RWPE1 (cell line): Measurements from ENCODE around the gene VPS13D.

Source experiments
- CTCF ChIA-PET: fragments of 350-600 bp; sonication (Branson Sonifier 250); formaldehyde crosslinking; extraction: SDS; loops from one replicate; lab custom pipeline; 2021; lab: Yijun Ruan, JAX
- POLR2A ChIA-PET: fragments of 400-600 bp; formaldehyde crosslinking; extraction: SDS; loops from one replicate; lab custom pipeline; 2020; ENCODE audit warnings: antibody characterized with exemption; ENCODE audit not compliant: low non-redundant PET; lab: Yijun Ruan, JAX
- DNase-seq: peaks from one replicate; pipeline ENCODE4 v3.0.0; 2012; ENCODE audit warnings: low spot score
- H3K27ac ChIP-seq: fragments of 450-650 bp; 2 replicates; pipeline ENCODE4 v1.5.1; 2017
- CTCF ChIP-seq: fragments of 450-650 bp; conservative IDR thresholded peaks from 2 replicates; pipeline ENCODE4 v1.5.1; 2017; ENCODE audit warnings: low read depth, mild to moderate bottlenecking

The VPS13D gene

GRCh38 chr1:12244585-12244984 lies 14.8 kb downstream of the VPS13D start:
- H3K27ac ChIP-seq = no peak overlapping the region
- POLR2A ChIA-PET = no interaction called here
- no peak for TF ChIP-seq CTCF
- DNase-seq = no peak
- CTCF ChIA-PET = interaction anchor here (0.8 kb wide), 1 partner anchor 95 kb away, joined by 4 read pairs; no protein-coding TSS in a partner anchor

- CTCF ChIA-PET = no interaction called here
- no peak overlapping the region for H3K27ac ChIP-seq
- POLR2A ChIA-PET = no interaction called here
- no peak for TF ChIP-seq CTCF
- DNase-seq = no peak
These were observed 15.3 kb downstream of the VPS13D start for GRCh38 chr1:12245116-12245515.

- ChIA-PET CTCF (interaction anchor here (0.6 kb wide), 1 partner anchor 37 kb away, joined by 7 read pairs; no protein-coding TSS in a partner anchor), POLR2A (no interaction called here)
- no peak for DNase-seq
- no peak overlapping the region for H3K27ac ChIP-seq
- no peak for TF ChIP-seq CTCF
These were observed 15.9 kb downstream of the VPS13D start for GRCh38 chr1:12245733-12246132.

- ChIA-PET POLR2A (no interaction called here), CTCF (no interaction called here)
- no peak for DNase-seq
- H3K27ac ChIP-seq = no peak overlapping the region
- no peak for TF ChIP-seq CTCF
These were observed 16.8 kb downstream of the VPS13D start for GRCh38 chr1:12246584-12246983.

GRCh38 chr1:12249181-12249580 lies 19.4 kb downstream of the VPS13D start:
- no peak overlapping the region for H3K27ac ChIP-seq
- ChIA-PET POLR2A (no interaction called here), CTCF (interaction anchor here (0.6 kb wide), 2 partner anchors 44 to 548 kb away, joined by 4 read pairs; no protein-coding TSS in a partner anchor)
- DNase-seq = no peak
- TF ChIP-seq CTCF = no peak

GRCh38 chr1:12249748-12250147 lies 19.9 kb downstream of the VPS13D start:
- TF ChIP-seq CTCF = no peak
- CTCF ChIA-PET = interaction anchor here (0.6 kb wide), 2 partner anchors 44 to 547 kb away, joined by 4 read pairs; no protein-coding TSS in a partner anchor
- POLR2A ChIA-PET = no interaction called here
- DNase-seq = no peak
- H3K27ac ChIP-seq = no peak overlapping the region
